GM23338 (cell line): Measurements from ENCODE around the gene UNC45B. TPM values are rescaled to one million over a fixed set of nuclear protein-coding genes. Genes with fewer than 3 reads are reported as not detected.

ENCODE experiments used
- ATAC-seq: fragments of 200-7000 bp; cut with Tn5 transposase; 3 replicates; pipeline ENCODE4 v1.9.1; 2020
- DNase-seq: peaks from one replicate; pipeline ENCODE4 v3.0.0-alpha.2; 2015; ENCODE audit warnings: low spot score
- H2AFZ ChIP-seq: fragments of 200-600 bp; sonication (generic); 2 replicates; pipeline ENCODE4 v1.8.0; 2016; ENCODE audit warnings: antibody characterized with exemption, mild to moderate bottlenecking, moderate library complexity
- H3F3A ChIP-seq: fragments of 200-600 bp; sonication (generic); replicated peaks from 2 replicates; pipeline ENCODE4 v1.8.0; 2017; ENCODE audit warnings: antibody characterized with exemption, mixed run types, low read depth
- H3K27ac ChIP-seq: fragments of 200-600 bp; sonication (generic); 2 replicates; pipeline ENCODE4 v1.6.1; 2016; ENCODE audit warnings: low read depth
- H3K27me3 ChIP-seq: fragments of 200-600 bp; sonication (generic); 2 replicates; pipeline ENCODE4 v1.8.0; 2016; ENCODE audit warnings: mild to moderate bottlenecking, mixed run types, moderate library complexity; ENCODE audit not compliant: insufficient read depth
- H3K36me3 ChIP-seq: fragments of 200-600 bp; sonication (generic); 2 replicates; pipeline ENCODE4 v1.8.0; 2016; ENCODE audit warnings: mild to moderate bottlenecking; ENCODE audit not compliant: insufficient read depth
- H3K4me1 ChIP-seq: fragments of 200-600 bp; sonication (generic); 2 replicates; pipeline ENCODE4 v1.8.0; 2016; ENCODE audit warnings: mild to moderate bottlenecking, moderate library complexity; ENCODE audit not compliant: insufficient read depth
- H3K4me2 ChIP-seq: fragments of 200-600 bp; sonication (generic); 2 replicates; pipeline ENCODE4 v1.7.1; 2017; ENCODE audit warnings: mixed run types
- H3K4me3 ChIP-seq: fragments of 200-600 bp; sonication (generic); 2 replicates; pipeline ENCODE4 v1.6.1; 2016; ENCODE audit warnings: mixed run types
- H3K79me2 ChIP-seq: fragments of 200-600 bp; sonication (generic); replicated peaks from 2 replicates; pipeline ENCODE4 v1.8.0; 2017; ENCODE audit warnings: mild to moderate bottlenecking; ENCODE audit not compliant: insufficient read depth
- H3K9me2 ChIP-seq: fragments of 200-600 bp; sonication (generic); 2 replicates; pipeline ENCODE4 v1.8.0; 2017; ENCODE audit not compliant: insufficient read depth
- H4K20me1 ChIP-seq: fragments of 200-600 bp; sonication (generic); replicated peaks from 2 replicates; pipeline ENCODE4 v1.8.0; 2017; ENCODE audit warnings: mild to moderate bottlenecking; ENCODE audit not compliant: insufficient read depth
- H3K27ac Mint-ChIP-seq: 2 replicates; pipeline ENCODE4 v1.8.0; 2020; ENCODE audit warnings: inconsistent platforms, mild to moderate bottlenecking, moderate library complexity, mixed read lengths
- H3K27me3 Mint-ChIP-seq: 3 replicates; pipeline ENCODE4 v1.8.0; 2022; ENCODE audit warnings: low read depth, mild to moderate bottlenecking, moderate library complexity, mixed read lengths, inconsistent platforms; ENCODE audit not compliant: insufficient read depth, poor library complexity
- H3K36me3 Mint-ChIP-seq: 3 replicates; pipeline ENCODE4 v1.8.0; 2021; ENCODE audit warnings: low read depth, mild to moderate bottlenecking, inconsistent platforms, moderate library complexity, mixed read lengths
- H3K4me1 Mint-ChIP-seq: 3 replicates; pipeline ENCODE4 v1.8.0; 2020; ENCODE audit warnings: mild to moderate bottlenecking, inconsistent platforms, mixed read lengths
- H3K4me3 Mint-ChIP-seq: 3 replicates; pipeline ENCODE4 v1.8.0; 2021; ENCODE audit warnings: moderate library complexity, mild to moderate bottlenecking, inconsistent platforms, mixed read lengths
- H3K9me3 Mint-ChIP-seq: 3 replicates; pipeline ENCODE4 v1.8.0; 2020; ENCODE audit warnings: moderate library complexity, mild to moderate bottlenecking, inconsistent platforms, mixed read lengths
- CTCF ChIP-seq, 2 experiments: fragments of 200-600 bp in 1 of 2; sonication (generic) in 1 of 2; conservative IDR thresholded peaks; 2 replicates each; pipeline versions ENCODE4 v1.5.1 to v1.6.1; 2016 to 2017; ENCODE audit warnings: antibody characterized with exemption in 2 of 2, low read depth in 2 of 2, mild to moderate bottlenecking in 2 of 2, moderate library complexity in 1 of 2
- ETS1 ChIP-seq: IDR thresholded peaks from 2 replicates; pipeline ENCODE4 v1.6.1; 2016; ENCODE audit warnings: antibody characterized with exemption
- JUNB ChIP-seq: IDR thresholded peaks from one replicate; pipeline ENCODE4 v1.6.1; 2016; ENCODE audit warnings: antibody characterized with exemption; ENCODE audit not compliant: unreplicated experiment
- NANOG ChIP-seq: IDR thresholded peaks from 2 replicates; pipeline ENCODE4 v1.6.1; 2016; ENCODE audit warnings: antibody characterized with exemption, borderline replicate concordance
- ZNF114 ChIP-seq: fragments of 250-450 bp; sonication (Bioruptor Pico); IDR thresholded peaks from 2 replicates; pipeline ENCODE4 v1.5.0; 2020; ENCODE audit warnings: mild to moderate bottlenecking, moderate library complexity
- ZNF331 ChIP-seq: fragments of 250-450 bp; sonication (Bioruptor Pico); IDR thresholded peaks from 2 replicates; pipeline ENCODE4 v1.5.0; 2020; ENCODE audit warnings: low read depth, mild to moderate bottlenecking, moderate library complexity
- ZNF462 ChIP-seq: fragments of 250-450 bp; sonication (Bioruptor Pico); IDR thresholded peaks from 2 replicates; pipeline ENCODE4 v1.5.0; 2020; ENCODE audit warnings: mild to moderate bottlenecking, moderate library complexity
- polyA plus RNA-seq: library from polyadenylated mRNA; unstranded; fragments of >200 nt; fragmentation: Nextera tagmentation; extraction: Ambion mirVana; gene quantifications from 2 replicates; pipeline ENCODE4 v1.2.1, GENCODE V29; 2016
- total RNA-seq: library from RNA; depleted of rRNA; stranded (reverse); fragments of >200 nt; shearing (Covaris generic); gene quantifications from 2 replicates; pipeline ENCODE4 v1.2.3, GENCODE V29; 2014

The UNC45B gene
- total and polyA plus RNA-seq, 2 experiments from 2014 or later, result 0.03 TPM; not detected in 1

- TF ChIP-seq ZNF462 (CRISPR knock-in tag) (no peak), ZNF114 (CRISPR knock-in tag) (no peak), ZNF331 (CRISPR knock-in tag) (no peak), JUNB (no peak)
These were observed 46.6 kb upstream of the UNC45B start (continued) for GRCh38 chr17:35101036-35101435.

GRCh38 chr17:35101725-35102124 lies 45.9 kb upstream of the UNC45B start:
- no peak overlapping the region for H3K4me3 Mint-ChIP-seq
- H3K9me3 Mint-ChIP-seq, result no peaks in the 10 kb centered on the region
- H3F3A ChIP-seq, result no peaks in the 10 kb centered on the region
- H3K27me3 ChIP-seq, result no peaks in the 10 kb centered on the region
- H3K9me2 ChIP-seq, result no peaks in the 10 kb centered on the region
- H3K27ac Mint-ChIP-seq, result no peak overlapping the region; the same call in 1 of the 2 replicates
- H3K27ac ChIP-seq, result no peak overlapping the region
- DNase-seq, result no peak
- no peaks in the 10 kb centered on the region for H3K4me1 ChIP-seq
- no peaks in the 10 kb centered on the region for H3K4me1 Mint-ChIP-seq
- no peaks in the 10 kb centered on the region for H3K36me3 ChIP-seq
- H3K27me3 Mint-ChIP-seq, result peaks cover 3% of the 10 kb centered on the region
- no peak for ATAC-seq
- no peak overlapping the region for H3K4me2 ChIP-seq
- H3K79me2 ChIP-seq, result no peaks in the 10 kb centered on the region
- no peak overlapping the region for H3K4me3 ChIP-seq
- H3K36me3 Mint-ChIP-seq, result peaks cover 35% of the 10 kb centered on the region
- no peaks in the 10 kb centered on the region for H4K20me1 ChIP-seq
- H2AFZ ChIP-seq, result no peak overlapping the region
- TF ChIP-seq ZNF462 (CRISPR knock-in tag) (no peak), CTCF (conservative IDR thresholded peaks at IDR 0.05; ENCODE audit: low read depth in 2 of 2) (no peak), NANOG (no peak), ETS1 (no peak)
